Epithelial cell of proximal tubule (primary cell): Measurements from ENCODE around the gene ZMYND12. TPM values are rescaled to one million over a fixed set of nuclear protein-coding genes. Genes with fewer than 3 reads are reported as not detected.
"Not testable (repeated sequence)": the region's sequence is repeated elsewhere in the genome, so short reads cannot be mapped to it uniquely, and the experiment has no call there.

Experiments
- DNase-seq: peaks from one replicate; pipeline ENCODE4 v3.0.0-alpha.2; 2011; ENCODE audit warnings: low read depth
- H3K4me3 ChIP-seq: 2 replicates; pipeline ENCODE4 v1.5.1; 2011; ENCODE audit warnings: low read depth, mild to moderate bottlenecking, low read length
- CTCF ChIP-seq: conservative IDR thresholded peaks from 2 replicates; pipeline ENCODE4 v1.5.1; 2012; ENCODE audit warnings: low read depth, mild to moderate bottlenecking, low read length
- total RNA-seq: library from RNA; depleted of rRNA; stranded (reverse); fragments of >200 nt; gene quantifications from 2 replicates; pipeline ENCODE4 v1.2.3, GENCODE V29; 2015

ZMYND12 gene
- 0.22 and 0.35 TPM in 2 replicates for total RNA-seq

- DNase-seq, result peak; percentile 66
- H3K4me3 ChIP-seq, result peak within 1 kb of the TSS; percentile 81
- TF ChIP-seq CTCF, result no peak
These were observed at the start of gene ZMYND12, which contains the start of gene PPCS for GRCh38 chr1:42456010-42456753. TSS of gene ZMYND12 (minus strand) at chr1:42456022. CDS start at chr1:42455997, 25 bp downstream. TSS of gene PPCS (plus strand) at chr1:42456543. CDS start at chr1:42456566, 23 bp downstream.

- TF ChIP-seq CTCF, result peak; percentile 4
- no peak for DNase-seq
- H3K4me3 ChIP-seq, result no peak overlapping the region
These were observed 48.8 kb upstream of the ZMYND12 start for GRCh38 chr1:42504535-42505128.

- not testable (repeated sequence) for DNase-seq, H3K4me3 ChIP-seq
These were observed 46.2 kb upstream of the ZMYND12 start for GRCh38 chr1:42502031-42502430.

GRCh38 chr1:42490237-42490636 lies 34.4 kb upstream of the ZMYND12 start:
- TF ChIP-seq CTCF, result no peak
- DNase-seq, result no peak
- H3K4me3 ChIP-seq, result no peak overlapping the region

GRCh38 chr1:42484382-42484781 lies 28.6 kb upstream of the ZMYND12 start:
- DNase-seq, result peak; percentile 79

GRCh38 chr1:42482635-42483153 lies 26.9 kb upstream of the ZMYND12 start:
- no peak for TF ChIP-seq CTCF
- no peak for DNase-seq
- no peak overlapping the region for H3K4me3 ChIP-seq

More at GRCh38 chr1:42484382-42484781, 28.6 kb upstream of the ZMYND12 start:
- TF ChIP-seq CTCF, result no peak
- H3K4me3 ChIP-seq, result no peak overlapping the region

GRCh38 chr1:42480921-42481320 lies 25.1 kb upstream of the ZMYND12 start:
- no peak overlapping the region for H3K4me3 ChIP-seq
- no peak for DNase-seq
- TF ChIP-seq CTCF, result no peak
